Activated B cell treated with CpG ODN at 0.5 μM for 24 hours (primary cell): ENCODE data around the gene MLLT3. TPM values are rescaled to one million over a fixed set of nuclear protein-coding genes. Genes with fewer than 3 reads are reported as not detected.

ENCODE experiments used
- ATAC-seq: fragments of 200-7000 bp; cut with Tn5 transposase; one replicate; pipeline ENCODE4 v1.10.0; 2021; ENCODE audit warnings: low read depth, mild to moderate bottlenecking, moderate library complexity
- CTCF ChIA-PET: fragments of 350-600 bp; sonication (Branson Sonifier 250); formaldehyde crosslinking; loops from one replicate; lab custom pipeline; 2021; ENCODE audit warnings: antibody characterized with exemption; lab: Charles Lee
- POLR2A ChIA-PET: fragments of 350-600 bp; sonication (Branson Sonifier 250); formaldehyde crosslinking; loops from one replicate; lab custom pipeline; 2021; ENCODE audit warnings: antibody characterized with exemption; lab: Charles Lee
- DNase-seq: peaks from one replicate; pipeline ENCODE4 v3.0.0; 2022
- H3K27ac Mint-ChIP-seq: one replicate; pipeline ENCODE4 v1.8.0; 2020; ENCODE audit warnings: mixed read lengths
- H3K27me3 Mint-ChIP-seq: one replicate; pipeline ENCODE4 v1.8.0; 2021; ENCODE audit warnings: mixed read lengths
- H3K36me3 Mint-ChIP-seq: one replicate; pipeline ENCODE4 v1.8.0; 2021; ENCODE audit warnings: low read depth, mixed read lengths
- H3K4me1 Mint-ChIP-seq: one replicate; pipeline ENCODE4 v1.8.0; 2021; ENCODE audit warnings: mixed read lengths
- H3K4me3 Mint-ChIP-seq: one replicate; pipeline ENCODE4 v1.8.0; 2020; ENCODE audit warnings: mild to moderate bottlenecking, mixed read lengths
- H3K9me3 Mint-ChIP-seq: one replicate; pipeline ENCODE4 v1.8.0; 2020; ENCODE audit warnings: mixed read lengths
- intact Hi-C: fragments of 100-400 bp; cut with micrococcal nuclease; formaldehyde crosslinking; loops from one replicate; pipeline ENCODE4 v1.15.1; 2024
- total RNA-seq: library from RNA; stranded (reverse); gene quantifications from 2 replicates; pipeline ENCODE4 v1.2.3, GENCODE V29; 2022
- TF ChIP-seq, protein P1 (sequence below): fragments of 200-600 bp; IDR thresholded peaks from one replicate; pipeline ENCODE4 v1.8.0; 2022; ENCODE audit warnings: antibody characterized with exemption, mild to moderate bottlenecking

MLLT3 gene
- total RNA-seq, 1 donor from 2014 or later = 1.5 TPM

DNA sequence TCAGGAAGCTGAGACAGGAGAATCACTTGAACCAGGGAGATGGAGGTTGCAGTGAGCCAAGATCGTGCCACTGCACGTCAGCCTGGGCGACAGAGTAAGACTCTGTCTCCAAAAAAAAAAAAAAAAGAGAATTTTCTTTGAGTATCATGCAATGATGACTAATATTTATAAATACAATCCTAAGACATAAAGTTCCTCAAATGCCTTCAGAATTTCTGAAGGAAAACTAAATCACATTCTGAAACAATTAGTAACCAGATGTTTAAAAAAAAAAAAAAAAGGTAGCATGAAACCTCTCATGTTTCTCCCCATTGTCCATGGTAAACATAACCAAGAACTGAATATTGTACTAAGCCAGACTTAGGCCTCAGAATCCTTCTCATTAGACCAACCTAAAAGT lies 23.1 kb downstream of the MLLT3 start:
- Mint-ChIP-seq H3K4me1 (peaks cover 13% of the 10 kb centered on the region), H3K27me3 (peaks cover 8% of the 10 kb centered on the region), H3K27ac (no peak overlapping the region), H3K4me3 (no peak overlapping the region), H3K9me3 (no peaks in the 10 kb centered on the region), H3K36me3 (no peaks in the 10 kb centered on the region)
- CTCF ChIA-PET = no interaction called here
- POLR2A ChIA-PET = no interaction called here
- TF ChIP-seq, protein P1, sequence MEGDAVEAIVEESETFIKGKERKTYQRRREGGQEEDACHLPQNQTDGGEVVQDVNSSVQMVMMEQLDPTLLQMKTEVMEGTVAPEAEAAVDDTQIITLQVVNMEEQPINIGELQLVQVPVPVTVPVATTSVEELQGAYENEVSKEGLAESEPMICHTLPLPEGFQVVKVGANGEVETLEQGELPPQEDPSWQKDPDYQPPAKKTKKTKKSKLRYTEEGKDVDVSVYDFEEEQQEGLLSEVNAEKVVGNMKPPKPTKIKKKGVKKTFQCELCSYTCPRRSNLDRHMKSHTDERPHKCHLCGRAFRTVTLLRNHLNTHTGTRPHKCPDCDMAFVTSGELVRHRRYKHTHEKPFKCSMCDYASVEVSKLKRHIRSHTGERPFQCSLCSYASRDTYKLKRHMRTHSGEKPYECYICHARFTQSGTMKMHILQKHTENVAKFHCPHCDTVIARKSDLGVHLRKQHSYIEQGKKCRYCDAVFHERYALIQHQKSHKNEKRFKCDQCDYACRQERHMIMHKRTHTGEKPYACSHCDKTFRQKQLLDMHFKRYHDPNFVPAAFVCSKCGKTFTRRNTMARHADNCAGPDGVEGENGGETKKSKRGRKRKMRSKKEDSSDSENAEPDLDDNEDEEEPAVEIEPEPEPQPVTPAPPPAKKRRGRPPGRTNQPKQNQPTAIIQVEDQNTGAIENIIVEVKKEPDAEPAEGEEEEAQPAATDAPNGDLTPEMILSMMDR = no peak
- intact Hi-C loops = no loop called here
- DNase-seq (no peak), ATAC-seq (no peak)

DNA sequence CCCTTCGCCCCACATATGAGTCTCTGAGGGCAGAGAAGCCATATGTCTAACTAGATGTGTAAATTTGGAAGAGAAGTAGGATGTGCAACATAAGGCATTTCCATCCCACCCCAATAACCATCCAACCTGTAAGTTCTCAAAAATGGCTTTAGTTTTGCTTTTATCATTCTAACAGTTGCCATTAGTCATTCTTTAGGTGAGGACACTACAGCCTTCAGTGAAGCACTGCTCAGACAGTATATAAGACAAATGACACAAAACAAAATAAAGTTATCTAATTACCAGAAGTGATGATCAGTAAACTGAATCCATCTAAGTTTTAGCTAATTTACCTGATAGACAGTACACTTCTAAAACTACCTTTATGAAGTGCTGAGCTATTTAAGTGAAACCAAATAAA lies 23.9 kb downstream of the MLLT3 start:
- TF ChIP-seq, protein P1 = no peak
- Mint-ChIP-seq H3K9me3 (no peaks in the 10 kb centered on the region), H3K36me3 (no peaks in the 10 kb centered on the region), H3K4me3 (no peak overlapping the region), H3K27ac (no peak overlapping the region), H3K4me1 (peaks cover 13% of the 10 kb centered on the region), H3K27me3 (peaks cover 8% of the 10 kb centered on the region)
- ATAC-seq = no peak
- ChIA-PET POLR2A (no interaction called here), CTCF (no interaction called here)
- no peak for DNase-seq
- intact Hi-C loops = no loop called here

DNA sequence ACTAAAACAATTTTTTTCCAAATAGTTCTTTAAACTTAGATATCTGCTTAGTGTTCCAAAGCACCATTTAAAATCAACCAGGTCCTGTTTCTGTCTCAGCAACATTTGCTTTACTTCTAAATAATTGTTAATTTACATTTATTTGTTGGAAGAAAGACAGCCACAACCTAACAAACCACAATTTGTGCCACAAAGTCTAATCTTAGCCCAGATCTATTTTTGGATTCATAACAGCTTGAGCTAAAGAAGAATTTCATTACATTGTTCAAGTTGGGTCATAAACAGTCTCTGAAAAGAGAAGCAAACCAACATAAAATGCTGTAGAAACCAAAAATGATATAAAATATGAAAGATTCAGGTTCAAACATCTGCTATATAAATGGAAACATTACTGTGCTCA lies 24.4 kb downstream of the MLLT3 start:
- ATAC-seq (no peak), DNase-seq (no peak)
- H3K4me1 Mint-ChIP-seq = peaks cover 13% of the 10 kb centered on the region
- H3K36me3 Mint-ChIP-seq = no peaks in the 10 kb centered on the region
- no peak overlapping the region for H3K27ac Mint-ChIP-seq
- POLR2A ChIA-PET = no interaction called here
- intact Hi-C loops = no loop called here
- CTCF ChIA-PET = no interaction called here
- H3K9me3 Mint-ChIP-seq = no peaks in the 10 kb centered on the region
- TF ChIP-seq, protein P1 = no peak
- H3K4me3 Mint-ChIP-seq = no peak overlapping the region
- peaks cover 7% of the 10 kb centered on the region for H3K27me3 Mint-ChIP-seq

DNA sequence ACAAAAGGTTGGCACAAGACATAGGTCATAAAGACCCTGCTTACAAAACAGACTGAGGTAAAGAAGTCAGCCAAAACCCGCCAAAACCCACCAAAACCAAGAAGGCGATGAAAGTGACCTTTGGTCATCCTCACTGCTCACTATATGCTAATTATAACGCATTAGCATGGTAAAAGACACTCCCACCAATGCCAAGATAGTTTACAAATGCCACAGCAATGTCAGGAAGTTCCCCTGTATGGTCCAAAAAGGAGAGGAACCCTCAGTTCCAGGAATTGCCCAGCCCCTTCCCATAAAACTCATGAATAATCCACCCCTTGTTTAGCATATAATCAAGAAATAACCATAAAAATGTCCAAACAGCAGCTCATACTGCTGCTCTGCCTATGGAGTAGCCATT lies 27.7 kb downstream of the MLLT3 start:
- no peak overlapping the region for H3K27ac Mint-ChIP-seq
- H3K36me3 Mint-ChIP-seq = no peaks in the 10 kb centered on the region
- ChIA-PET POLR2A (no interaction called here), CTCF (no interaction called here)
- no peaks in the 10 kb centered on the region for H3K9me3 Mint-ChIP-seq
- ATAC-seq (no peak), DNase-seq (no peak)
- no peak overlapping the region for H3K4me3 Mint-ChIP-seq
- peaks cover 6% of the 10 kb centered on the region for H3K4me1 Mint-ChIP-seq
- TF ChIP-seq, protein P1 = no peak
- H3K27me3 Mint-ChIP-seq = peaks cover 2% of the 10 kb centered on the region
- intact Hi-C loops = no loop called here

DNA sequence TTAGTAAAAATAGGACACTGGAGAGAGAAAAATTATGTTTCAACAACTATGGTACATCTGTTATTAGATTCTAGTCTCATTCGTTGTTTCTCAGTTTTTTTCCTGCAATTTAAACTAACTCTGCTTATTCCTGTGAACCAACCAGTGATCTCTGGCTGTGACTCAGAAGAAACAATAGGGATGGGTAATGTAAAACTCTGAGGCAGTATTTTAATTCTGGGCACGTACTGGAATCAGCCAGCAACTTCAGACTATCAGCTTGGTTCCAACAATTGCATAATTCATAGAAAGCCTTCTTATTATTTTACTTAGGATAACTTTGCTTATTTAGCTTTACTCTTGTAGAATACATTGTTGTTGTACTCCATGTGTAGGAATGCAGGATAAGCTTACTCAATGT lies 28.8 kb downstream of the MLLT3 start:
- Mint-ChIP-seq H3K9me3 (no peaks in the 10 kb centered on the region), H3K36me3 (no peaks in the 10 kb centered on the region), H3K4me1 (peaks cover 6% of the 10 kb centered on the region), H3K27me3 (peaks cover 2% of the 10 kb centered on the region), H3K27ac (no peak overlapping the region), H3K4me3 (no peak overlapping the region)
- CTCF ChIA-PET = no interaction called here
- TF ChIP-seq, protein P1 = no peak
- POLR2A ChIA-PET = interaction anchor here (0.6 kb wide), 1 partner anchor 12 kb away, joined by 3 read pairs; no protein-coding TSS in a partner anchor
- no peak for DNase-seq
- no peak for ATAC-seq
- intact Hi-C loops = no loop called here
